ENCODE results near the gene RFXANK. TPM values are rescaled to one million over a fixed set of nuclear protein-coding genes. Genes with fewer than 3 reads are reported as not detected.

The RFXANK gene
- total and polyA plus RNA-seq, 4 donors = 8.9 to 27.8 (median 19.0) TPM

DNA sequence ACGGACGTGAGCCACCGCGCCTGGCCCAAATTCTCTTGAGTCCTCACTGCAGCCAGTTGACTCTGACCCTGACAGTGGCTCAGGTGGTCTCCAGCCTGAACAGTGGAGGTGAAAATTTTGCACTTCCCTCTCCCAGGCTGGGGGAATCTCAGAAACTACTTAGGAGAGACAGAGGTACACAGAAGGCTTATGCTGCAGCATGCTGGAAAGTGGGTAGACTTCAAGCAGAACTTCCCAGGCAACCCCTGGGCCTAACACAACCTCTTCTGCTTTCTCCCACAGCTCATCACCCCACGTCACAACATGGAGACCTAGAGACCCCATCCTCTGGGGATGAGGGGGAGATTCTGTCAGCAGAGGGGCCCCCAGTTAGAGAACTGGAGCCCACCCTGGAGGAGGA lies 34.1 kb downstream of the RFXANK start (continued):
- TF ChIP-seq CTCF (IDR thresholded peaks at IDR 0.05; ENCODE audit: low read depth, low read length, missing input control) (no peak), JUND (IDR thresholded peaks at IDR 0.05) (no peak), MAX (IDR thresholded peaks at IDR 0.05) (no peak)

DNA sequence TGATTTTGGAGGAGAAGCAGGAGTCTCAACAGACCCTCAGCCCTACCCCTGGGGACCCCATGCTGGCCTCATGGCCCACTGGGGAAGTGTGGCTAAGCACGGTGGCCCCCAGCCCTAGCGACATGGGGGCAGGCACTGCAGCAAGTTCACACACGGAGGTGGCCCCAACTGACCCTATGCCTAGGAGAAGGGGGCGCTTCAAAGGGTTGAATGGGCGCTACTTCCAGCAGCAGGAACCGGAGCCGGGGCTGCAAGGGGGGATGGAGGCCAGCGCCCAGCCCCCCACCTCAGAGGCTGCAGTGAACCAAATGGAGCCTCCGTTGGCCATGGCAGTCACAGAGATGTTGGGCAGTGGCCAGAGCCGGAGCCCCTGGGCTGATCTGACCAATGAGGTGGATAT lies 34.6 kb downstream of the RFXANK start:
- Histone ChIP-seq H3K9me3 (ENCODE audit: control insufficient read depth in 4 of 4, low read length in 3 of 4) (no peaks in the 10 kb centered on the region), H3K9ac (ENCODE audit: low read depth in 1 of 2, low read length in 2 of 2) (no peak overlapping the region), H3K4me3 (ENCODE audit: low read depth in 1 of 3, low read length in 3 of 3) (no peak overlapping the region), H3K36me3 (ENCODE audit: control insufficient read depth in 4 of 4, insufficient read depth in 3 of 4, low read depth in 1 of 4, low read length in 3 of 4) (no peaks in the 10 kb centered on the region), H3K27me3 (ENCODE audit: control insufficient read depth in 4 of 4, insufficient read depth in 4 of 4, low read length in 3 of 4) (peaks cover 0 to 5% (median 0%) of the 10 kb centered on the region in 4 donors), H3K4me1 (ENCODE audit: control insufficient read depth in 4 of 4, insufficient read depth in 4 of 4, low read length in 3 of 4) (peaks cover 5 to 20% (median 15%) of the 10 kb centered on the region in 4 donors), H3K27ac (ENCODE audit: low read depth in 1 of 2, low read length in 2 of 2) (no peak overlapping the region)
- 74% methylated on average over 10 of the region's 10 CpGs for WGBS
- TF ChIP-seq NR2F2 (IDR thresholded peaks at IDR 0.05) = no peak
- TF ChIP-seq MAX (IDR thresholded peaks at IDR 0.05) = no peak
- TF ChIP-seq JUND (IDR thresholded peaks at IDR 0.05) = no peak
- no peak for TF ChIP-seq EGR1 (IDR thresholded peaks at IDR 0.05; ENCODE audit: low read depth in 2 of 2)
- TF ChIP-seq FOXA2 (IDR thresholded peaks at IDR 0.05) = no peak
- TF ChIP-seq FOXA1 (IDR thresholded peaks at IDR 0.05) = no peak
- no peak for TF ChIP-seq TAF1 (conservative IDR thresholded peaks at IDR 0.05)
- TF ChIP-seq, protein P1, sequence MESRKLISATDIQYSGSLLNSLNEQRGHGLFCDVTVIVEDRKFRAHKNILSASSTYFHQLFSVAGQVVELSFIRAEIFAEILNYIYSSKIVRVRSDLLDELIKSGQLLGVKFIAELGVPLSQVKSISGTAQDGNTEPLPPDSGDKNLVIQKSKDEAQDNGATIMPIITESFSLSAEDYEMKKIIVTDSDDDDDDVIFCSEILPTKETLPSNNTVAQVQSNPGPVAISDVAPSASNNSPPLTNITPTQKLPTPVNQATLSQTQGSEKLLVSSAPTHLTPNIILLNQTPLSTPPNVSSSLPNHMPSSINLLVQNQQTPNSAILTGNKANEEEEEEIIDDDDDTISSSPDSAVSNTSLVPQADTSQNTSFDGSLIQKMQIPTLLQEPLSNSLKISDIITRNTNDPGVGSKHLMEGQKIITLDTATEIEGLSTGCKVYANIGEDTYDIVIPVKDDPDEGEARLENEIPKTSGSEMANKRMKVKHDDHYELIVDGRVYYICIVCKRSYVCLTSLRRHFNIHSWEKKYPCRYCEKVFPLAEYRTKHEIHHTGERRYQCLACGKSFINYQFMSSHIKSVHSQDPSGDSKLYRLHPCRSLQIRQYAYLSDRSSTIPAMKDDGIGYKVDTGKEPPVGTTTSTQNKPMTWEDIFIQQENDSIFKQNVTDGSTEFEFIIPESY (IDR thresholded peaks at IDR 0.05) = no peak
- no peak for TF ChIP-seq HNF4A (conservative IDR thresholded peaks at IDR 0.05)
- TF ChIP-seq CTCF (IDR thresholded peaks at IDR 0.05; ENCODE audit: low read depth, low read length, missing input control) = no peak
- TF ChIP-seq HNF4G (IDR thresholded peaks at IDR 0.05) = no peak
- TF ChIP-seq, protein P2, sequence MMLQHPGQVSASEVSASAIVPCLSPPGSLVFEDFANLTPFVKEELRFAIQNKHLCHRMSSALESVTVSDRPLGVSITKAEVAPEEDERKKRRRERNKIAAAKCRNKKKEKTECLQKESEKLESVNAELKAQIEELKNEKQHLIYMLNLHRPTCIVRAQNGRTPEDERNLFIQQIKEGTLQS (IDR thresholded peaks at IDR 0.05) = no peak
- no peak for TF ChIP-seq GABPA (IDR thresholded peaks at IDR 0.05 in 1 of 2, conservative IDR thresholded peaks at IDR 0.05 in 1 of 2)
- DNase-seq (ENCODE audit: low spot score) = no peak

DNA sequence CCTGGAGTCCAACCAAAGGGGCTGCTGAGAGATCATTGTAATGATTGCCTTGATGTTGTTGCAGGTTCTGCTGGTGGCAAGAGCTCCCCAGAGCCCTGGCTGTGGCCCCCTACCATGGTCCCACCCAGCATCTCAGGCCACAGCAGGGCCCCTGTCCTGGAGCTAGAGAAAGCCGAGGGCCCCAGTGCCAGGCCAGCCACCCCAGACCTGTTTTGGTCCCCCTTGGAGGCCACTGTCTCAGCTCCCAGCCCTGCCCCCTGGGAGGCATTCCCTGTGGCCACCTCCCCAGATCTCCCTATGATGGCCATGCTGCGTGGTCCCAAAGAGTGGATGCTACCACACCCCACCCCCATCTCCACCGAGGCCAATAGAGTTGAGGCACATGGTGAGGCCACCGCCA lies 35.2 kb downstream of the RFXANK start:
- Histone ChIP-seq H3K9me3 (ENCODE audit: control insufficient read depth in 4 of 4, low read length in 3 of 4) (no peaks in the 10 kb centered on the region), H3K4me1 (ENCODE audit: control insufficient read depth in 4 of 4, insufficient read depth in 4 of 4, low read length in 3 of 4) (peaks cover 5 to 20% (median 15%) of the 10 kb centered on the region in 4 donors), H3K36me3 (ENCODE audit: control insufficient read depth in 4 of 4, insufficient read depth in 3 of 4, low read depth in 1 of 4, low read length in 3 of 4) (no peaks in the 10 kb centered on the region), H3K4me3 (ENCODE audit: low read depth in 1 of 3, low read length in 3 of 3) (no peak overlapping the region), H3K27ac (ENCODE audit: low read depth in 1 of 2, low read length in 2 of 2) (no peak overlapping the region), H3K27me3 (ENCODE audit: control insufficient read depth in 4 of 4, insufficient read depth in 4 of 4, low read length in 3 of 4) (peaks cover 0 to 5% (median 0%) of the 10 kb centered on the region in 4 donors), H3K9ac (ENCODE audit: low read depth in 1 of 2, low read length in 2 of 2) (no peak overlapping the region)
- DNase-seq (ENCODE audit: low spot score) = no peak
- WGBS = 88% methylated on average over 4 of the region's 4 CpGs
- TF ChIP-seq NR2F2 (IDR thresholded peaks at IDR 0.05) = no peak
- no peak for TF ChIP-seq HNF4G (IDR thresholded peaks at IDR 0.05)
- TF ChIP-seq, protein P2 (IDR thresholded peaks at IDR 0.05) = no peak
- TF ChIP-seq MAX (IDR thresholded peaks at IDR 0.05) = no peak
- TF ChIP-seq SP1 (IDR thresholded peaks at IDR 0.05) = no peak
- TF ChIP-seq REST (IDR thresholded peaks at IDR 0.05) = no peak
- TF ChIP-seq RXRA (IDR thresholded peaks at IDR 0.05) = no peak
- TF ChIP-seq YY1 (IDR thresholded peaks at IDR 0.05) = no peak
- TF ChIP-seq GABPA (IDR thresholded peaks at IDR 0.05 in 1 of 2, conservative IDR thresholded peaks at IDR 0.05 in 1 of 2) = no peak
- TF ChIP-seq JUND (IDR thresholded peaks at IDR 0.05) = no peak
- TF ChIP-seq FOXA1 (IDR thresholded peaks at IDR 0.05) = no peak
- no peak for TF ChIP-seq RAD21 (IDR thresholded peaks at IDR 0.05)
- no peak for TF ChIP-seq EGR1 (IDR thresholded peaks at IDR 0.05; ENCODE audit: low read depth in 2 of 2)
